ENCODE data around the gene TFPI2.

The TFPI2 gene

GRCh38 chr7:93861325-93861949 lies 29.1 kb downstream of the TFPI2 start:
- no peaks in the 10 kb centered on the region for H3K4me1 Mint-ChIP-seq (ENCODE audit: low read depth in 2 of 2)
- H3K36me3 Mint-ChIP-seq (ENCODE audit: insufficient read depth): no peaks in the 10 kb centered on the region
- no peaks in the 10 kb centered on the region for H3K27me3 Mint-ChIP-seq
- H3K9me3 Mint-ChIP-seq: no peaks in the 10 kb centered on the region
- H3K27ac Mint-ChIP-seq: no peak overlapping the region
- no peak overlapping the region for H3K4me3 Mint-ChIP-seq
- no peak for DNase-seq
- no peak for ATAC-seq (replicated peaks)

- no peak for ATAC-seq (replicated peaks)
- no peak overlapping the region for H3K27ac Mint-ChIP-seq
- no peaks in the 10 kb centered on the region for H3K9me3 Mint-ChIP-seq
- H3K36me3 Mint-ChIP-seq (ENCODE audit: insufficient read depth): no peaks in the 10 kb centered on the region
- no peak for DNase-seq
- no peaks in the 10 kb centered on the region for H3K4me1 Mint-ChIP-seq (ENCODE audit: low read depth in 2 of 2)
- H3K4me3 Mint-ChIP-seq: no peak overlapping the region
- no peaks in the 10 kb centered on the region for H3K27me3 Mint-ChIP-seq
Measured at GRCh38 chr7:93860261-93860660, 30.3 kb downstream of the TFPI2 start.

- H3K9me3 Mint-ChIP-seq: no peaks in the 10 kb centered on the region
- no peaks in the 10 kb centered on the region for H3K4me1 Mint-ChIP-seq (ENCODE audit: low read depth in 2 of 2)
- H3K4me3 Mint-ChIP-seq: no peak overlapping the region
- no peak overlapping the region for H3K27ac Mint-ChIP-seq
- no peak for DNase-seq
- H3K27me3 Mint-ChIP-seq: no peaks in the 10 kb centered on the region
- H3K36me3 Mint-ChIP-seq (ENCODE audit: insufficient read depth): no peaks in the 10 kb centered on the region
- no peak for ATAC-seq (replicated peaks)
Measured at GRCh38 chr7:93858857-93859256, 31.7 kb downstream of the TFPI2 start.

GRCh38 chr7:93856323-93856722 lies 34.2 kb downstream of the TFPI2 start:
- Mint-ChIP-seq H3K27ac (no peak overlapping the region), H3K27me3 (no peaks in the 10 kb centered on the region), H3K4me1 (ENCODE audit: low read depth in 2 of 2) (no peaks in the 10 kb centered on the region), H3K36me3 (ENCODE audit: insufficient read depth) (no peaks in the 10 kb centered on the region), H3K9me3 (no peaks in the 10 kb centered on the region), H3K4me3 (no peak overlapping the region)
- DNase-seq (no peak), ATAC-seq (replicated peaks) (no peak)

GRCh38 chr7:93855797-93856196 lies 34.8 kb downstream of the TFPI2 start:
- H3K27ac Mint-ChIP-seq: no peak overlapping the region
- no peaks in the 10 kb centered on the region for H3K9me3 Mint-ChIP-seq
- DNase-seq (no peak), ATAC-seq (replicated peaks) (no peak)
- no peaks in the 10 kb centered on the region for H3K36me3 Mint-ChIP-seq (ENCODE audit: insufficient read depth)
- no peaks in the 10 kb centered on the region for H3K4me1 Mint-ChIP-seq (ENCODE audit: low read depth in 2 of 2)
- H3K27me3 Mint-ChIP-seq: no peaks in the 10 kb centered on the region
- no peak overlapping the region for H3K4me3 Mint-ChIP-seq

- no peaks in the 10 kb centered on the region for H3K9me3 Mint-ChIP-seq
- ATAC-seq (replicated peaks) (no peak), DNase-seq (no peak)
- no peaks in the 10 kb centered on the region for H3K4me1 Mint-ChIP-seq (ENCODE audit: low read depth in 2 of 2)
- H3K4me3 Mint-ChIP-seq: no peak overlapping the region
- H3K36me3 Mint-ChIP-seq (ENCODE audit: insufficient read depth): no peaks in the 10 kb centered on the region
- no peak overlapping the region for H3K27ac Mint-ChIP-seq
- no peaks in the 10 kb centered on the region for H3K27me3 Mint-ChIP-seq
Measured at GRCh38 chr7:93854480-93854879, 36.1 kb downstream of the TFPI2 start.

GRCh38 chr7:93851536-93851935 lies 39.0 kb downstream of the TFPI2 start:
- no peak for ATAC-seq (replicated peaks)
- no peak overlapping the region for H3K4me3 Mint-ChIP-seq
- H3K36me3 Mint-ChIP-seq (ENCODE audit: insufficient read depth): no peaks in the 10 kb centered on the region
- no peak overlapping the region for H3K27ac Mint-ChIP-seq
- H3K27me3 Mint-ChIP-seq: no peaks in the 10 kb centered on the region
- H3K9me3 Mint-ChIP-seq: peaks cover 0 to 4% of the 10 kb centered on the region in 2 donors
- no peak for DNase-seq
- no peaks in the 10 kb centered on the region for H3K4me1 Mint-ChIP-seq (ENCODE audit: low read depth in 2 of 2)

- Mint-ChIP-seq H3K27ac (no peak overlapping the region), H3K9me3 (peaks cover 0 to 2% of the 10 kb centered on the region in 2 donors), H3K4me1 (ENCODE audit: low read depth in 2 of 2) (no peaks in the 10 kb centered on the region), H3K36me3 (ENCODE audit: insufficient read depth) (peaks cover 3% of the 10 kb centered on the region), H3K4me3 (no peak overlapping the region), H3K27me3 (no peaks in the 10 kb centered on the region)
- DNase-seq (no peak), ATAC-seq (replicated peaks) (no peak)
Measured at GRCh38 chr7:93843260-93843659, 47.3 kb downstream of the TFPI2 start.

- H3K4me3 Mint-ChIP-seq: no peak overlapping the region
- ATAC-seq (replicated peaks) (no peak), DNase-seq (no peak)
- H3K27me3 Mint-ChIP-seq: no peaks in the 10 kb centered on the region
- H3K36me3 Mint-ChIP-seq (ENCODE audit: insufficient read depth): peaks cover 3% of the 10 kb centered on the region
- H3K27ac Mint-ChIP-seq: no peak overlapping the region
- H3K9me3 Mint-ChIP-seq: peaks cover 0 to 4% of the 10 kb centered on the region in 2 donors
- H3K4me1 Mint-ChIP-seq (ENCODE audit: low read depth in 2 of 2): no peaks in the 10 kb centered on the region
Measured at GRCh38 chr7:93838966-93839365, 51.6 kb downstream of the TFPI2 start.

GRCh38 chr7:93837245-93837644 lies 53.3 kb downstream of the TFPI2 start:
- Mint-ChIP-seq H3K36me3 (ENCODE audit: insufficient read depth) (no peaks in the 10 kb centered on the region), H3K4me1 (ENCODE audit: low read depth in 2 of 2) (no peaks in the 10 kb centered on the region), H3K4me3 (no peak overlapping the region), H3K27ac (no peak overlapping the region), H3K9me3 (peaks cover 0 to 5% of the 10 kb centered on the region in 2 donors), H3K27me3 (no peaks in the 10 kb centered on the region)
- no peak for DNase-seq
- no peak for ATAC-seq (replicated peaks)

- Mint-ChIP-seq H3K27ac (no peak overlapping the region), H3K27me3 (no peaks in the 10 kb centered on the region), H3K9me3 (peaks cover 0 to 4% of the 10 kb centered on the region in 2 donors), H3K36me3 (ENCODE audit: insufficient read depth) (no peaks in the 10 kb centered on the region), H3K4me3 (no peak overlapping the region), H3K4me1 (ENCODE audit: low read depth in 2 of 2) (no peaks in the 10 kb centered on the region)
- ATAC-seq (replicated peaks): no peak
- no peak for DNase-seq
Measured at GRCh38 chr7:93836116-93836515, 54.4 kb downstream of the TFPI2 start.

- no peaks in the 10 kb centered on the region for H3K36me3 Mint-ChIP-seq (ENCODE audit: insufficient read depth)
- H3K27me3 Mint-ChIP-seq: no peaks in the 10 kb centered on the region
- no peaks in the 10 kb centered on the region for H3K4me1 Mint-ChIP-seq (ENCODE audit: low read depth in 2 of 2)
- no peak overlapping the region for H3K4me3 Mint-ChIP-seq
- no peak overlapping the region for H3K27ac Mint-ChIP-seq
- DNase-seq: no peak
- peaks cover 0 to 3% of the 10 kb centered on the region in 2 donors for H3K9me3 Mint-ChIP-seq
- ATAC-seq (replicated peaks): no peak
Measured at GRCh38 chr7:93835702-93836101, 54.9 kb downstream of the TFPI2 start.

All from effector memory CD8-positive, alpha-beta T cell (primary cell).